ENCODE measurements around the gene SYP.
A peak's percentile ranks its signal among the peaks of the same experiment; 100 is the strongest.

SYP gene

GRCh38 chrX:49214996-49215526, 15.1 kb upstream of the SYP start:
- no peak for DNase-seq

- no peak for DNase-seq
These were observed 14.4 kb upstream of the SYP start for GRCh38 chrX:49214416-49214815.

GRCh38 chrX:49212861-49213260, 12.9 kb upstream of the SYP start:
- DNase-seq, result no peak

- no peak for DNase-seq
These were observed 12.2 kb upstream of the SYP start for GRCh38 chrX:49212209-49212608.

GRCh38 chrX:49211074-49211473, 11.1 kb upstream of the SYP start:
- no peak for DNase-seq

GRCh38 chrX:49210406-49210805, 10.4 kb upstream of the SYP start:
- DNase-seq, result no peak

- DNase-seq, result no peak
These were observed 9.7 kb upstream of the SYP start for GRCh38 chrX:49209434-49210251.

- no peak for DNase-seq
These were observed 8.4 kb upstream of the SYP start for GRCh38 chrX:49208399-49208798.

- DNase-seq, result no peak
These were observed 6.5 kb upstream of the SYP start for GRCh38 chrX:49206543-49206942.

GRCh38 chrX:49205443-49205842, 5.5 kb upstream of the SYP start:
- DNase-seq, result no peak

- DNase-seq, result no peak
These were observed 4.7 kb upstream of the SYP start for GRCh38 chrX:49204709-49205108.

GRCh38 chrX:49204017-49204416, 4.0 kb upstream of the SYP start:
- DNase-seq, result no peak

- DNase-seq, result no peak
These were observed 3.5 kb upstream of the SYP start for GRCh38 chrX:49203536-49203935.

GRCh38 chrX:49202022-49202421, 2.0 kb upstream of the SYP start:
- DNase-seq, result no peak

- no peak for DNase-seq
These were observed 738 bp downstream of the SYP start for GRCh38 chrX:49199315-49199595.

GRCh38 chrX:49198540-49199314, 1.3 kb downstream of the SYP start:
- DNase-seq, result no peak

GRCh38 chrX:49197543-49198087, 2.4 kb downstream of the SYP start:
- no peak for DNase-seq

GRCh38 chrX:49193542-49193964, 6.4 kb downstream of the SYP start:
- no peak for DNase-seq

GRCh38 chrX:49192722-49193328, 7.2 kb downstream of the SYP start:
- peak; percentile 1 for DNase-seq

- DNase-seq, result no peak
These were observed 8.4 kb downstream of the SYP start for GRCh38 chrX:49191574-49192011.

- DNase-seq, result peak; percentile 97
These were observed 9.0 kb downstream of the SYP start for GRCh38 chrX:49190821-49191573.

GRCh38 chrX:49189606-49190005, 10.4 kb downstream of the SYP start:
- no peak for DNase-seq
